ENCODE data around the gene RAD54L2.

GRCh38 chr3:51502562-51502910 is 36.0 kb upstream of the RAD54L2 start:
- no peak for TF ChIP-seq CTCF (IDR thresholded peaks at IDR 0.05)
- TF ChIP-seq POLR2AphosphoS5 (IDR thresholded peaks at IDR 0.05; ENCODE audit: low read depth, low read length): no peak
- no peak for TF ChIP-seq TCF7L2 (IDR thresholded peaks at IDR 0.05; ENCODE audit: low read depth, low read length)
- TF ChIP-seq REST (IDR thresholded peaks at IDR 0.05; ENCODE audit: insufficient read depth in 1 of 2, low read depth in 2 of 2, low read length in 1 of 2): no peak
- TF ChIP-seq SIN3A (IDR thresholded peaks at IDR 0.05; ENCODE audit: borderline replicate concordance, insufficient read depth, low read depth, low read length): no peak

All from Panc1 (cell line).